ENCODE data around the gene ZACN.
"Not testable (repeated sequence)": the region's sequence is repeated elsewhere in the genome, so short reads cannot be mapped to it uniquely, and the experiment has no call there.

Gene ZACN

GRCh38 chr17:76056882-76057281 is 22.1 kb upstream of the ZACN start:
- DNase-seq: no peak

- DNase-seq: not testable (repeated sequence)
These were observed 20.7 kb upstream of the ZACN start for GRCh38 chr17:76058264-76058663.

DNA sequence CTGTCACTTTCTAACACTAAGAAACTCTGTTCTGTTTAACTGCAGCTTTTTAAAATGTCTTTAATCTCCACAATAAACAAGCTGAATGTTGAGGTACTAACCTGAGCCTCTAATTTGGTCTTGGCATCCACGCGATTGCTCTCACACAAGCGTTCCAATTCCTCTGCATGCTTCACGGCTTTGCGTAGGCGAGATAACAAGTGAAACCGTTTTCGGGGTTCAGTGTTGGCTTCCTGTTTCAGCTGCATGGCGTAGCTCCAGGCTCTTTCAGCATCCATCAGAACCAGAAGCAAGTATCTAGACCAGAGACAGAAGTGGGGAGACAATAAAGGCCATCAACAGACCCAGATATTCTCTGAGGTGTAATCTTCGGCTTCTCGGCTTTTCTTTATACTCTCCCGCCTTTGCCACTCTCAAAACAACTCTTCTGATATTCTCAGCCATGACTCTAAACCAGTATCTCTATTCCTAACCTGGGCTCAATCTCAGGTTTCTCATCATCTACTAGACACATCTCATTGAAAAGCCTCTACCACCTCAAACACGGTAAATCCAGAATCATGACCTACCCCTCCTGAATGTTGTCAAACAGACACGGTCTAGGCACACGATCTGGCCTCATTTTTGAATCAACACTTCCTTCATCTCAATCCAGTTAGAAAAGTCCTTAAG is 15.0 kb upstream of the ZACN start:
- no peak for DNase-seq

GRCh38 chr17:76065775-76066174 is 13.2 kb upstream of the ZACN start:
- DNase-seq: no peak

DNA sequence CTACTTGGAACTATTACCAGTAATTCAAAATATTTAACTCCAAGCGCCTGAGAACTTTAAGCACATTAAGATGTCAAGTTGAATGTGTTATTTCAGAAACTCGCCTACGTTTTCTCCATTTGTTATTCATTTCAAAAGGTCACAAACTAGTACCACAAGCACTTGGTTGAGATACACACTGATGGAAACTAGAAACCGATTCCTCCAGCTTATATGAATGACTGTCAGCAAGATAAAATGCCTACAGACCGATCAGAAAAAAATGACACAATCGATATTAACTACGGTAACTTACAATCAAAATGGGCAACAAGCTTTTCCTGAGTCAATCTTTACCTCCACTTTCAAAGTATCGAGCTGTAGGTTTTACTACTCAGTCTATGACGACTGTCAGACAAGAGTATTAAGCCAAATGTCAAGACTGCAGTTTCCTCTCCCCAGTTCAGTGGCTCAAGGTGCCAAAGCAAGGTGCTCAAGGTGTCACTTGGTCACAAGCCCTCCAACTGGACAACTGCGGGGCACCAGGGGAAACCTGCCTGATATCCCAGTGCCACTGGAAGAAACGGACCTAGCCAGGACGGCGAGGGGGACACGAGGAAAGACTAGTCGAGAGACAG is 7.3 kb upstream of the ZACN start:
- DNase-seq: no peak

GRCh38 chr17:76072148-76072858 is 6.7 kb upstream of the ZACN start, which contains the start of gene SRP68:
TSS of gene SRP68 (minus strand) at chr17:76072517. CDS start at chr17:76072491, 26 bp downstream.
- DNase-seq: peak; percentile 23

DNA sequence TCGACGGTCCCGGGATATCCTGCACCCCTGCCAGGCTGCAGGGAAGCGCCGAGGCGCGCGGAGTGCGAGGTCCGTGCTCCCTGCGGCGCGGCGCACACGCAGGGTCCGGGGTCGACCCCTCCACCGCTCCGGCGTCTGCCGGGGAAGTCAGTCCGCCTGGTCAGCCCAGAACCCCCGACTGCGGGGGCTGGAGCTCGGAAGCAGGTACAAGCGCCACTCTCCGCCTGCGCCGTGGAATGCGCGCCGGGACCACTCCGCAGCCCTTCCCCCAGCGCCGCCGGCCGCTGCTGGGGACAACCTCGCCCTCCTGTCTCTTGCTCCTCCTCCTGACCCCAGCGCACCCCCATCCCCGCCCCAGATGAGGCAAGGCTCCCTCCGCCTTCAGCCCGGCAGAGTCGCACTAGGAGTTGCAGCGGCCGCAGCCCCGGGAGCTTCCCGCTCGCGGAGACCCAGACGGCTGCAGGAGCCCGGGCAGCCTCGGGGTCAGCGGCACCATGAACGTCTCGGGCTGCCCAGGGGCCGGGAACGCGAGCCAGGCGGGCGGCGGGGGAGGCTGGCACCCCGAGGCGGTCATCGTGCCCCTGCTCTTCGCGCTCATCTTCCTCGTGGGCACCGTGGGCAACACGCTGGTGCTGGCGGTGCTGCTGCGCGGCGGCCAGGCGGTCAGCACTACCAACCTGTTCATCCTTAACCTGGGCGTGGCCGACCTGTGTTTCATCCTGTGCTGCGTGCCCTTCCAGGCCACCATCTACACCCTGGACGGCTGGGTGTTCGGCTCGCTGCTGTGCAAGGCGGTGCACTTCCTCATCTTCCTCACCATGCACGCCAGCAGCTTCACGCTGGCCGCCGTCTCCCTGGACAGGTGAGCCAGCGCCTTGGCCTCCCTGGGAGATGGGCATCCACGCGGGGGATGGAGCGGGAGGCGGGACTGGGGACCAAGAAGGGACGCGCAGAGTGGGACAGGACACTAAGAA is 4.3 kb upstream of the ZACN start, which contains the start of gene GALR2:
GALR2 (plus strand) TSS at position 392 of the 974 bp plus-strand sequence; CDS start at position 495, 103 bp downstream.
- DNase-seq: no peak

GRCh38 chr17:76075364-76076145 is 3.4 kb upstream of the ZACN start:
- no peak for DNase-seq

- DNase-seq: no peak
These were observed 2.7 kb upstream of the ZACN start for GRCh38 chr17:76076146-76076764.

GRCh38 chr17:76076765-76077583 is 2.0 kb upstream of the ZACN start:
- no peak for DNase-seq

- no peak for DNase-seq
These were observed 1.3 kb upstream of the ZACN start for GRCh38 chr17:76077584-76078110.

- DNase-seq: not testable (repeated sequence)
These were observed 612 bp upstream of the ZACN start for GRCh38 chr17:76078370-76078769.

- DNase-seq: no peak
These were observed 563 bp downstream of the ZACN start for GRCh38 chr17:76079535-76079955.

- DNase-seq: no peak
These were observed 1.2 kb downstream of the ZACN start for GRCh38 chr17:76079956-76080767.

- no peak for DNase-seq
These were observed 1.8 kb downstream of the ZACN start for GRCh38 chr17:76080768-76081287.

GRCh38 chr17:76081295-76082210 is 2.6 kb downstream of the ZACN start:
- DNase-seq: no peak

GRCh38 chr17:76082326-76083251 is 3.6 kb downstream of the ZACN start:
- no peak for DNase-seq
